22Rv1 (cell line): ENCODE data around the gene PLIN5.

Source experiments
- CTCF ChIP-seq: fragments of 450-650 bp; IDR thresholded peaks from 2 replicates; pipeline ENCODE4 v1.5.1; 2017; ENCODE audit warnings: mild to moderate bottlenecking
- ZFX ChIP-seq: fragments of 450-650 bp; IDR thresholded peaks from 2 replicates; pipeline ENCODE4 v1.6.1; 2017; ENCODE audit warnings: antibody characterized with exemption, borderline replicate concordance

GRCh38 chr19:4557971-4558941 lies 23.2 kb upstream of the PLIN5 start:
- peak; percentile 95 for TF ChIP-seq CTCF
- no peak for TF ChIP-seq ZFX
